NCI-H524 (cell line): Measurements from ENCODE around the gene MED17.
A peak's percentile ranks its signal among the peaks of the same experiment; 100 is the strongest.

Source experiments
- DNase-seq, 2 experiments: peaks; one replicate each; lab custom pipeline; 2025; lab: John Stamatoyannopoulos, UW

Gene MED17

GRCh38 chr11:93817426-93818348 is 33.6 kb downstream of the MED17 start:
- DNase-seq = no peak

- peak in 1 of 2 experiments; percentile 16 for DNase-seq
Measured at GRCh38 chr11:93819966-93820695, 36.0 kb downstream of the MED17 start.

GRCh38 chr11:93820847-93821246 is 36.8 kb downstream of the MED17 start:
- DNase-seq = no peak

- no peak for DNase-seq
Measured at GRCh38 chr11:93821617-93822016, 37.5 kb downstream of the MED17 start.

- DNase-seq = no peak
Measured at GRCh38 chr11:93822359-93822758, 38.3 kb downstream of the MED17 start.

GRCh38 chr11:93823210-93823609 is 39.1 kb downstream of the MED17 start:
- no peak for DNase-seq

GRCh38 chr11:93827363-93827762 is 43.3 kb downstream of the MED17 start:
- DNase-seq = no peak

GRCh38 chr11:93829598-93829997 is 45.5 kb downstream of the MED17 start:
- no peak for DNase-seq

- no peak for DNase-seq
Measured at GRCh38 chr11:93831343-93832127, 47.5 kb downstream of the MED17 start.

GRCh38 chr11:93832780-93833179 is 48.7 kb downstream of the MED17 start:
- DNase-seq = no peak

- DNase-seq = no peak
Measured at GRCh38 chr11:93838967-93839366, 54.9 kb downstream of the MED17 start.

GRCh38 chr11:93840180-93840579 is 56.1 kb downstream of the MED17 start:
- DNase-seq = no peak

- no peak for DNase-seq
Measured at GRCh38 chr11:93840981-93841380, 56.9 kb downstream of the MED17 start.

- DNase-seq = no peak
Measured at GRCh38 chr11:93841446-93841845, 57.4 kb downstream of the MED17 start.

- no peak for DNase-seq
Measured at GRCh38 chr11:93842034-93842433, 58.0 kb downstream of the MED17 start.

GRCh38 chr11:93842461-93842860 is 58.4 kb downstream of the MED17 start:
- no peak for DNase-seq

GRCh38 chr11:93843906-93844305 is 59.8 kb downstream of the MED17 start:
- DNase-seq = no peak

GRCh38 chr11:93844568-93844967 is 60.5 kb downstream of the MED17 start:
- DNase-seq = no peak

GRCh38 chr11:93845181-93846092 is 61.4 kb downstream of the MED17 start:
- no peak for DNase-seq

GRCh38 chr11:93846411-93846810 is 62.3 kb downstream of the MED17 start:
- no peak for DNase-seq

- DNase-seq = no peak
Measured at GRCh38 chr11:93849201-93849600, 65.1 kb downstream of the MED17 start.
